GM21717 (cell line): ENCODE measurements around the gene EPYC.
A peak's percentile ranks its signal among the peaks of the same experiment; 100 is the strongest.

ENCODE experiments used
- ATAC-seq: cut with Tn5 transposase; IDR thresholded peaks from one replicate; pipeline ENCODE4 v1.9.1; 2021; ENCODE audit warnings: mild to moderate bottlenecking, moderate library complexity; ENCODE audit not compliant: unreplicated experiment

Gene EPYC

GRCh38 chr12:90959032-90959431 is 45.7 kb downstream of the EPYC start:
- no peak for ATAC-seq

GRCh38 chr12:90958347-90958746 is 46.4 kb downstream of the EPYC start:
- no peak for ATAC-seq

GRCh38 chr12:90954921-90955320 is 49.9 kb downstream of the EPYC start, which contains the start of gene CCER1:
Gene CCER1, minus strand, starts transcription at chr12:90955176. Its CDS starts 434 bp downstream, at chr12:90954742.
- no peak for ATAC-seq

- no peak for ATAC-seq
Measured at GRCh38 chr12:90954428-90954827, 50.3 kb downstream of the EPYC start.

GRCh38 chr12:90953956-90954421 is 50.8 kb downstream of the EPYC start:
- ATAC-seq: no peak

GRCh38 chr12:90951432-90952105 is 53.2 kb downstream of the EPYC start:
- no peak for ATAC-seq

GRCh38 chr12:90947869-90948268 is 56.9 kb downstream of the EPYC start:
- ATAC-seq: no peak

- peak; percentile 75 for ATAC-seq
Measured at GRCh38 chr12:90945070-90945649, 59.6 kb downstream of the EPYC start.

GRCh38 chr12:90943255-90943654 is 61.5 kb downstream of the EPYC start:
- no peak for ATAC-seq

GRCh38 chr12:90940872-90941499 is 63.8 kb downstream of the EPYC start:
- peak; percentile 65 for ATAC-seq

- no peak for ATAC-seq
Measured at GRCh38 chr12:90939382-90939781, 65.4 kb downstream of the EPYC start.

GRCh38 chr12:90938451-90938850 is 66.3 kb downstream of the EPYC start:
- ATAC-seq: no peak

GRCh38 chr12:90937651-90938050 is 67.1 kb downstream of the EPYC start:
- ATAC-seq: no peak

GRCh38 chr12:90936230-90937005 is 68.4 kb downstream of the EPYC start:
- no peak for ATAC-seq

- no peak for ATAC-seq
Measured at GRCh38 chr12:90925562-90925961, 79.2 kb downstream of the EPYC start.

GRCh38 chr12:90924406-90924805 is 80.4 kb downstream of the EPYC start:
- no peak for ATAC-seq

GRCh38 chr12:90922145-90922627 is 82.6 kb downstream of the EPYC start:
- ATAC-seq: no peak

- ATAC-seq: no peak
Measured at GRCh38 chr12:90921536-90921935, 83.2 kb downstream of the EPYC start.

- no peak for ATAC-seq
Measured at GRCh38 chr12:90920222-90920621, 84.5 kb downstream of the EPYC start.

- ATAC-seq: no peak
Measured at GRCh38 chr12:90917431-90917830, 87.3 kb downstream of the EPYC start.

GRCh38 chr12:90916516-90916915 is 88.3 kb downstream of the EPYC start:
- ATAC-seq: no peak
